ENCODE results near the gene NPDC1. TPM values are rescaled to one million over a fixed set of nuclear protein-coding genes. Genes with fewer than 3 reads are reported as not detected.

Gene NPDC1
- total and polyA plus RNA-seq, 5 donors: 68.3 to 81.0 (median 71.2) TPM

- intact Hi-C loops (cut with DNase I): no loop called here
- WGBS: 42% methylated on average over 17 of the region's 17 CpGs
- Histone ChIP-seq H3K9me3 (ENCODE audit: control insufficient read depth, low read length) (no peaks in the 10 kb centered on the region), H3K4me1 (ENCODE audit: control insufficient read depth, insufficient read depth, low read length) (peaks cover 2% of the 10 kb centered on the region), H3K27me3 (ENCODE audit: control insufficient read depth, insufficient read depth) (no peaks in the 10 kb centered on the region), H3K4me3 (ENCODE audit: low read length) (no peak overlapping the region), H3K27ac (ENCODE audit: low read length) (peak overlapping the region; percentile 48)
- ATAC-seq (peak; percentile 7 to 28), DNase-seq (peak in 1 of 3 donors; percentile 82)
These were observed 9.0 kb upstream of the NPDC1 start for GRCh38 chr9:137054932-137055384.

DNA sequence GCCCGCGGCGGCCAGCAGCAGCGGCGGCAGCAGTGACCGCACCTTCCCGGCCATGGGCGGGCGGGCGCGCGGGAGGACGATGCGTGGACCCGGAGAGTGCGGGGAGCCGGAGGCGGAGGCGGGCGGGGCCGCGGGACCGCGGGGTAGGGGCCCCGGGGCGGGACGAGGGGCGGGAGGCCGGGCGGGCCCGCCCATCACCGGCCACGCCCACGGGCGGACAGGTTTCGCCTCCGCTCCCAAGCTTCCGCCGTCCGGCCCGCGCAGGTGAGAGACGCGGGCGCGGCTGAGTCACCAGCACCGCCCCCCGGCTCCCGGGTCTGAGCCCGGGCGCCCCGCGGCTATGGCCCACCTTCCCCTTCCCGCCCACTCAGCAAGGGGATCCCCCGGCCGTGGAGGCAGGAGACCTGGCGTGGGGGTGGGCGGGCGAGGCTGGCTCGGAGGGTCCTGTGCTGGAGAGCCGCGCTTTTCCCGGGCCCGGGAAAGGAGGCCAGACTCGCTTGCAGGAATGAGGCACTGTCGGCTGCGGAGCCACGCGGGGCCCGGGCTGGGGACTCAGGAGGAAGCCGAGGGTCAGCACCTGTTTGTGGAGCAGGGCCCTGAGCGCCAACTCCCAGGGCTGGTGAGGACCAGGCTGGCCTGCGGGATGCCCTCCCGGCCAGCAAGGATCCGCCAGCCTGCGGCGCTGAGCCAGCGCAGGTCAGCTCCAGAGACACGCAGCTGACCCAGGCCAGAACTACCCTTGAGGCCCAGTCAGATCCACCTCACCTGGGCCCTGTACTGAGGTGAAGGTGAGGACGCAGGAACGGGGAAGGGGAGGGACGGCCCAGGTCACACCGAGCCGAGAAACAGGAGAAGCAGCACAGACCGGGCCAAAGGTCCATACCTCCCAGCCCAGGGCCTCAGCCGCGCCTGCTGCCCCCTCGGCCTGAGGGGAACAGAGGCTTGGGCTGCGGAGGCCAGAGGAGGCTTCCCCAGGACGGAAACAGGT is 8.3 kb upstream of the NPDC1 start, which contains the start of gene ENTPD2:
TSS of gene ENTPD2 (minus strand) at position 118 of the 988 bp plus-strand sequence. CDS start at position 54, 64 bp downstream.
- DNase-seq: peak in 2 of 3 donors; percentile 65 to 74
- Histone ChIP-seq H3K4me1 (ENCODE audit: control insufficient read depth, insufficient read depth, low read length) (peaks cover 2% of the 10 kb centered on the region), H3K27ac (ENCODE audit: low read length) (no peak within 1 kb of the TSS)

GRCh38 chr9:137052998-137053943 is 7.3 kb upstream of the NPDC1 start:
- WGBS: 14% methylated on average over 71 of the region's 71 CpGs
- Histone ChIP-seq H3K27me3 (ENCODE audit: control insufficient read depth, insufficient read depth) (no peaks in the 10 kb centered on the region), H3K9me3 (ENCODE audit: control insufficient read depth, low read length) (no peaks in the 10 kb centered on the region), H3K27ac (ENCODE audit: low read length) (no peak overlapping the region), H3K4me1 (ENCODE audit: control insufficient read depth, insufficient read depth, low read length) (peaks cover 2% of the 10 kb centered on the region), H3K4me3 (ENCODE audit: low read length) (peak overlapping the region; percentile 34)
- ATAC-seq (no peak), DNase-seq (peak in 1 of 3 donors; percentile 62)
- intact Hi-C loops (cut with DNase I): no loop called here

More for the DNA sequence above, 8.3 kb upstream of the NPDC1 start, which contains the start of gene ENTPD2:
- ATAC-seq: no peak
- H3K9me3 ChIP-seq (ENCODE audit: control insufficient read depth, low read length): no peaks in the 10 kb centered on the region
- H3K27me3 ChIP-seq (ENCODE audit: control insufficient read depth, insufficient read depth): no peaks in the 10 kb centered on the region
- intact Hi-C loops (cut with DNase I): no loop called here
- 19% methylated on average over 89 of the region's 90 CpGs for WGBS
- peak within 1 kb of the TSS; percentile 34 for H3K4me3 ChIP-seq (ENCODE audit: low read length)

DNA sequence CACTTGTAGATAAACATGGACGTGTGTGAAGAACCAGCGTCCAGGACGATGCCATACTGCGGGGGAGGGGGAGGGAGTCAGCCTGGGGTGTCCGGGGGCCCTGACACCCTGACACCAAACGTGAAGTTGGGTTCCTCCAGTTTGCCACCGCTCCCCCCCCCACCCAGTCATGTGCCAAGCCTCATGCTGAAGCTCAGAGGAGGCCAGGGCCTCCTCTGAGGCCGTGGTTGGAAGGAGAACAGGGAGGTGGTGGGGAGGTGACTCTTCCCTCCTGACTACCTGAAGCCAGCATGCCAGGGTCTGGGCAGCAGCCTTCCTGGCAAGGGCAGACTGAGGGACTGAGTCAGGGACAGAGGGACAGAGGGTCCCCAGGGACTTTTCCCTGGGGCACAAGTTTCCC is 6.3 kb upstream of the NPDC1 start:
- H3K27me3 ChIP-seq (ENCODE audit: control insufficient read depth, insufficient read depth): no peaks in the 10 kb centered on the region
- no peaks in the 10 kb centered on the region for H3K9me3 ChIP-seq (ENCODE audit: control insufficient read depth, low read length)
- intact Hi-C loops (cut with DNase I): no loop called here
- DNase-seq: no peak
- peaks cover 2% of the 10 kb centered on the region for H3K4me1 ChIP-seq (ENCODE audit: control insufficient read depth, insufficient read depth, low read length)
- 70% methylated on average over 8 of the region's 8 CpGs for WGBS
- ATAC-seq: no peak
- H3K4me3 ChIP-seq (ENCODE audit: low read length): no peak overlapping the region
- no peak overlapping the region for H3K27ac ChIP-seq (ENCODE audit: low read length)

DNA sequence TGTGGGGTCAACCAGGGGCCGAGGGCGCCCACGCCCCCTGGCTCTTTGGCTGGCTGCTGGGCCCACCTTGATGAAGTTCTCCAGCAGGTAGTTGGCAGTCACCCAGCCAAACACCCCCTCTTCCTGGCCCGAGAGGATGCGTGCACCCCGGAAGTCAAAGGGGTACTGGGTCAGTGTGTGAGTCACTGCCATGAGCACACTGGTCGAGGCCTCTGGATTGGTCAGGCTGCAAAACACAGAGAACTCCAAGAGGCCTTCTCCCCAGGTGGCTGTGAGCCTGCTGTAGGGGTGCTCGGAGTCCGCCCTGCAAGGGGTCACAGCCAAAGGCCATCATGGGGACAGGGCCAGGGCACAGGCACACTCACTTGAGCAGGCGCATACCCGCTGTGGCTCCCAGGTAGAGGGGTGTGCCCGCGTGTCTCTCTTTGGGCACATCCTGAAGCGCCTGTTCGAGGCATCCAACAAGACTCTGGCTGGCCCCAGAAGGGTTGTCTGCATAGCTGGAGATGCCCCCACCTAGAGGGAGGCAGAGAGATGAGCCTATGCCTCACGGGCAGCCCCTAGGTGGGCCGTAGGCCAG is 5.3 kb upstream of the NPDC1 start:
- WGBS: 91% methylated on average over 17 of the region's 17 CpGs
- DNase-seq (peak in 1 of 3 donors; percentile 11), ATAC-seq (no peak)
- Histone ChIP-seq H3K4me3 (ENCODE audit: low read length) (no peak overlapping the region), H3K27me3 (ENCODE audit: control insufficient read depth, insufficient read depth) (no peaks in the 10 kb centered on the region), H3K27ac (ENCODE audit: low read length) (no peak overlapping the region), H3K9me3 (ENCODE audit: control insufficient read depth, low read length) (no peaks in the 10 kb centered on the region), H3K4me1 (ENCODE audit: control insufficient read depth, insufficient read depth, low read length) (peaks cover 4% of the 10 kb centered on the region)
- intact Hi-C loops (cut with DNase I): no loop called here

GRCh38 chr9:137050570-137050969 is 4.6 kb upstream of the NPDC1 start:
- no peaks in the 10 kb centered on the region for H3K27me3 ChIP-seq (ENCODE audit: control insufficient read depth, insufficient read depth)
- H3K4me1 ChIP-seq (ENCODE audit: control insufficient read depth, insufficient read depth, low read length): peaks cover 2% of the 10 kb centered on the region
- no peak for ATAC-seq
- 91% methylated on average over 5 of the region's 5 CpGs for WGBS
- intact Hi-C loops (cut with DNase I): no loop called here
- H3K9me3 ChIP-seq (ENCODE audit: control insufficient read depth, low read length): no peaks in the 10 kb centered on the region
- no peak for DNase-seq
- no peak overlapping the region for H3K27ac ChIP-seq (ENCODE audit: low read length)
- no peak overlapping the region for H3K4me3 ChIP-seq (ENCODE audit: low read length)

DNA sequence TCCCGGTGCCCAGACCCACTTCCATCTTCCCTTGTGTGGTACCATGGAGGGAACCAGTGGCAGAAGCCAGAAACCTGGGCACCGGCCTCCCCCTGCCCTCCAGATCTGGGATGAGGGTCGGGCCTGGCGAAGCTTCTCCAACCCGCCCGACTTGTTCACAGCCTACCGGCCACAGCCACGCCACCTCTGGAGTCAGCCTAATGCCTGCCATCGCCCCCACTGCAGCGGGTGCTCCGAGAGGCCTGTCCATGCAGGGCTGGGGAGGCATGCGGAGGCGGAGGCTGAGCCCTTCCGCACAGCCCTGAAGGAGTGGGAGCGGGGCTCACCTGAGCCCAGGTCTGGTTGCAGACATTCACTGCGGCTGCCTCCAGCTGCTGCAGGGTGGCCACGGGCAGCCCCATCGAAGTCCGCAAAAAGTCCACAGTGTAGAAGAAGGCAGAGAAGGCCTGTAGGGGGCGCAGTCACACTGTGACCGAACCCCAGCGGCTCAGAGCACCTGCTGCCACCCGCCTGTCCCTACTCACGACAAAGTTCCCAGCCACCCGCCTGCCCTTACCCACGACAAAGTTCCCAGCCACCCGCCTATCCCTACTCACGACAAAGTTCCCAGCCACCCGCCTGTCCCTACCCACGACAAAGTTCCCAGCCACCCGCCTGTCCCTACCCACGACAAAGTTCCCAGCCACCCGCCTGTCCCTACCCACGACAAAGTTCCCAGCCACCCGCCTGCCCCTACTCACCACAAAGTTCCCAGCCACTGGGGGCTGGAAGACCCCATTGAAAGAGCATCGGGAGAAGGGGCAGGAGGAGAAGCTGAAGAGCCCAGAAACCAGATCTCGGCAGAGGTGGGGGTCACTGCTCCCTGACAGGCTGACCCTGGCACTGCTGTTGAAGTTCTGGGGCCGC is 3.8 kb upstream of the NPDC1 start:
- 50% methylated on average over 38 of the region's 38 CpGs for WGBS
- no peak overlapping the region for H3K27ac ChIP-seq (ENCODE audit: low read length)
- peaks cover 2% of the 10 kb centered on the region for H3K4me1 ChIP-seq (ENCODE audit: control insufficient read depth, insufficient read depth, low read length)
- DNase-seq (peak in 2 of 3 donors; percentile 81 to 83), ATAC-seq (peak; percentile 4 to 6)
- no peaks in the 10 kb centered on the region for H3K9me3 ChIP-seq (ENCODE audit: control insufficient read depth, low read length)
- H3K27me3 ChIP-seq (ENCODE audit: control insufficient read depth, insufficient read depth): no peaks in the 10 kb centered on the region
- intact Hi-C loops (cut with DNase I): loop anchor here in 1 of 4 donors (2.0 kb wide), 1 partner anchor 15 kb away; no protein-coding TSS in a partner anchor
- H3K4me3 ChIP-seq (ENCODE audit: low read length): no peak overlapping the region

DNA sequence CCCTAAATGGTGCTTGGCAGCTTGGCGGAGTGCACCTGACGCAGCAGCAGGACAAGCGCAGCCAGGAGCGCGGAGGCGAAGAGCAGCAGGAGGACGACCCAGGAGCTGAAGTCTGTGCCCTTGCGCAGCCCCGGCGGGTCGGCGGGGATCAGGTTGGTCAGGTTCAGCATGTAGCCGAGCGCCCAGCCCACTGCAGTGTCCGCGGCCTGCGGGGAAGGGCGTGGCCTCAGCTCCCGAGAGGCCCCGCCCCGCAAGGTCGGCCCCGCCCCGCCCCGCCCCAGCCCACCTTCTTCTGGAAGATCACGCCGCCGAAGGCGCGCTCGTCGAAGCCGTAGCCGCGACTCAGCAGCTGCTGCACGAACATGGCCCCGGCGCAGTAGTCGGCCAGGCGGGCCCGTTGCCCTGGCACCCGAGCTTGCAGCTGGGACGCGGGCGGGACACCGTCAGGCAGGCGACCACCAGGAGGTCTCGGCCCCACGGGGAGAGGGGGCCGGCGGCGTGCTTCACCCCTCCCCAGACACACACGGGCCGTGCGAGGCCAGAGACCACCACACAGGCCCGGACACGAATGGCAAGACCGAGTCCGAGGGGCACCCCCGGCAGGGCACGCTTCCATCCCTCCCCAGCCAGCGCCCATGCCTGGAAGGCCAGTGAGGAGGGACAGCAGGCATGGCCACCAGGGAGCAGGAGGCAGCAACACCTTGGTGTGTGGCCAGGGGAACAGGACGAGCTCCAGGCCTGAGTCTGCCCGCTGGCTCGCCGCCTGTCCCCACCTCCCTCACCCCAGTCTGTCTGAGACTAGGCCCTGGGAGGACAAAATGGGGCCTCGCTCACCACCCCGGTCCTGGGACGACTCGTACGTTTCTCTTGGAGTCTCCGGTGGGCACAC is 2.9 kb upstream of the NPDC1 start:
- no peak for ATAC-seq
- H3K4me3 ChIP-seq (ENCODE audit: low read length): no peak overlapping the region

More for the DNA sequence above, 2.9 kb upstream of the NPDC1 start:
- H3K27ac ChIP-seq (ENCODE audit: low read length): no peak overlapping the region
- H3K27me3 ChIP-seq (ENCODE audit: control insufficient read depth, insufficient read depth): no peaks in the 10 kb centered on the region
- DNase-seq: peak in 1 of 3 donors; percentile 61
- H3K9me3 ChIP-seq (ENCODE audit: control insufficient read depth, low read length): no peaks in the 10 kb centered on the region
- intact Hi-C loops (cut with DNase I): loop anchor here in 1 of 4 donors (2.0 kb wide), 1 partner anchor 16 kb away; no protein-coding TSS in a partner anchor
- 42% methylated on average over 72 of the region's 72 CpGs for WGBS
- peaks cover 2% of the 10 kb centered on the region for H3K4me1 ChIP-seq (ENCODE audit: control insufficient read depth, insufficient read depth, low read length)

Data from right cardiac atrium (tissue), 5 donors.